Ishikawa (cell line): ENCODE data around the gene NEBL.

Experiments used
- CEBPB ChIP-seq: IDR thresholded peaks from 2 replicates; pipeline ENCODE4 v1.6.1; 2012
- CREB1 ChIP-seq: IDR thresholded peaks from 2 replicates; pipeline ENCODE4 v1.6.1; 2012; ENCODE audit warnings: low read depth
- EGR1 ChIP-seq: IDR thresholded peaks from 2 replicates; pipeline ENCODE4 v1.6.1; 2012
- EP300 ChIP-seq: IDR thresholded peaks from 2 replicates; pipeline ENCODE4 v1.6.1; 2012; ENCODE audit warnings: borderline replicate concordance
- FOXM1 ChIP-seq: IDR thresholded peaks from 2 replicates; pipeline ENCODE4 v1.6.1; 2012; ENCODE audit warnings: low read depth, borderline replicate concordance
- NFIC ChIP-seq: IDR thresholded peaks from 2 replicates; pipeline ENCODE4 v1.6.1; 2012
- RAD21 ChIP-seq: IDR thresholded peaks from 2 replicates; pipeline ENCODE4 v1.6.1; 2012; ENCODE audit warnings: low read depth
- REST ChIP-seq: IDR thresholded peaks from 2 replicates; pipeline ENCODE4 v1.6.1; 2012; ENCODE audit warnings: low read depth, mild to moderate bottlenecking
- TAF1 ChIP-seq: IDR thresholded peaks from 2 replicates; pipeline ENCODE4 v1.6.1; 2012; ENCODE audit warnings: low read depth, mild to moderate bottlenecking
- TCF12 ChIP-seq: IDR thresholded peaks from 2 replicates; pipeline ENCODE4 v1.6.1; 2012; ENCODE audit warnings: low read depth
- TEAD4 ChIP-seq: IDR thresholded peaks from 2 replicates; pipeline ENCODE4 v1.6.1; 2012
- USF1 ChIP-seq: IDR thresholded peaks from 2 replicates; pipeline ENCODE4 v1.6.1; 2012
- YY1 ChIP-seq: IDR thresholded peaks from 2 replicates; pipeline ENCODE4 v1.6.1; 2012; ENCODE audit warnings: low read depth
- ZBTB7A ChIP-seq: IDR thresholded peaks from 2 replicates; pipeline ENCODE4 v1.6.1; 2012; ENCODE audit warnings: low read depth
- TF ChIP-seq, protein P1 (sequence below): IDR thresholded peaks from 2 replicates; pipeline ENCODE4 v1.6.1; 2012

Gene NEBL

GRCh38 chr10:20882091-20882490 is 15.0 kb downstream of the NEBL start:
- TF ChIP-seq RAD21 (no peak), TAF1 (no peak), EGR1 (no peak), EP300 (no peak), ZBTB7A (no peak)
- TF ChIP-seq, protein P1, sequence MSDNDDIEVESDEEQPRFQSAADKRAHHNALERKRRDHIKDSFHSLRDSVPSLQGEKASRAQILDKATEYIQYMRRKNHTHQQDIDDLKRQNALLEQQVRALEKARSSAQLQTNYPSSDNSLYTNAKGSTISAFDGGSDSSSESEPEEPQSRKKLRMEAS: no peak

DNA sequence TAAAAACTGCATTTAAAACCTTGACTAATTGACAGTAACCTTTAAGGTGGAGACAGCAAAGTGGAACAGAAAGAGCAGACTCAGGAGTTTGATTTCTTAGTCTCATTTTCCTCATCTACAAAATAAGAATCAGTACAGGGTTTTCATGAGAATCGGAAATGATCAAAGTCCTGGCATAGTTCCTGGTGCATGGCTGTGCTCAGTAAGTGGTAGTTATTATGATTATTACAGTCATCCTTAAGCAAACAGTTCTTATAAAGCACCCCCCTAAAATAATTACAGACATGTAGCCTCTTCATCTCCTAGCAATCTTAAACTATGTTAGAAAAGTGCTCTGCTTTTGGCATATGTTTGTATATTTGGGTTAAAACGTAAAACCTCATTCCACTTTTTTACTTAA is 18.0 kb downstream of the NEBL start:
- no peak for TF ChIP-seq NFIC
- TF ChIP-seq CREB1: no peak
- TF ChIP-seq YY1: no peak
- TF ChIP-seq, protein P1: no peak
- no peak for TF ChIP-seq FOXM1
- no peak for TF ChIP-seq REST
- TF ChIP-seq EP300: no peak
- TF ChIP-seq CEBPB: no peak

- TF ChIP-seq FOXM1: no peak
- no peak for TF ChIP-seq TAF1
- TF ChIP-seq EP300: no peak
- TF ChIP-seq YY1: no peak
- no peak for TF ChIP-seq NFIC
- no peak for TF ChIP-seq TCF12
- no peak for TF ChIP-seq CEBPB
- TF ChIP-seq RAD21: no peak
- no peak for TF ChIP-seq TEAD4
- TF ChIP-seq, protein P1: no peak
- no peak for TF ChIP-seq REST
- no peak for TF ChIP-seq EGR1
- no peak for TF ChIP-seq ZBTB7A
- no peak for TF ChIP-seq USF1
- no peak for TF ChIP-seq CREB1
These were observed 18.8 kb downstream of the NEBL start for GRCh38 chr10:20877986-20878983.

- TF ChIP-seq CREB1 (no peak), FOXM1 (no peak), USF1 (no peak), RAD21 (no peak), YY1 (no peak), TAF1 (no peak), ZBTB7A (no peak), REST (no peak), EGR1 (no peak), TEAD4 (no peak), EP300 (no peak), TCF12 (no peak), NFIC (no peak), CEBPB (no peak)
- TF ChIP-seq, protein P1: no peak
These were observed 19.6 kb downstream of the NEBL start for GRCh38 chr10:20877554-20877953.
